Colonic mucosa (tissue), 4 donors: ENCODE measurements around the gene ICE2. TPM values are rescaled to one million over a fixed set of nuclear protein-coding genes. Genes with fewer than 3 reads are reported as not detected.
A peak's percentile ranks its signal among the peaks of the same experiment; 100 is the strongest.

Experiments
- DNase-seq: peaks from one replicate; pipeline ENCODE4 v3.0.0-alpha.2; 2020
- H3K27ac ChIP-seq: fragments of 200-600 bp; one replicate; pipeline ENCODE4 v1.8.0; 2021
- H3K27me3 ChIP-seq: fragments of 200-600 bp; one replicate; pipeline ENCODE4 v1.8.0; 2021
- H3K36me3 ChIP-seq: fragments of 200-600 bp; one replicate; pipeline ENCODE4 v1.8.0; 2021
- H3K4me1 ChIP-seq: fragments of 200-600 bp; one replicate; pipeline ENCODE4 v1.8.0; 2021; ENCODE audit warnings: mild to moderate bottlenecking
- H3K4me3 ChIP-seq: fragments of 200-600 bp; one replicate; pipeline ENCODE4 v1.8.0; 2021
- H3K9ac ChIP-seq, 2 donors: one replicate each; pipeline ENCODE4 v1.7.0; 2013; ENCODE audit warnings: control low read depth in 2 of 2, low read depth in 2 of 2, low read length in 2 of 2
- H3K9me3 ChIP-seq: fragments of 200-600 bp; one replicate; pipeline ENCODE4 v1.8.0; 2021
- CTCF ChIP-seq: fragments of 200-600 bp; IDR thresholded peaks from one replicate; pipeline ENCODE4 v1.8.0; 2022; ENCODE audit warnings: antibody characterized with exemption, mild to moderate bottlenecking
- intact Hi-C: fragments of 100-400 bp; cut with DNase I; formaldehyde crosslinking; loops from one replicate; pipeline ENCODE4 v1.14.1; 2022
- total RNA-seq, 2 donors: library from RNA; stranded (reverse); fragmentation: NEBNext Ultra II Directional in 1 of 2; extraction: Animal tissue kit (Norgen Biotek cat#: 25700) in 1 of 2; gene quantifications; one replicate each; pipeline ENCODE4 v1.2.1, GENCODE V29; 2021
- donor health status: healthy.
- donor health status: DM: no; HTN: no; CAD: no.
- donor health status: DM: no; HTN: no; CAD: no.

ICE2 gene
- total RNA-seq: 10 to 100 TPM; 37.3 to 37.7 TPM

DNA sequence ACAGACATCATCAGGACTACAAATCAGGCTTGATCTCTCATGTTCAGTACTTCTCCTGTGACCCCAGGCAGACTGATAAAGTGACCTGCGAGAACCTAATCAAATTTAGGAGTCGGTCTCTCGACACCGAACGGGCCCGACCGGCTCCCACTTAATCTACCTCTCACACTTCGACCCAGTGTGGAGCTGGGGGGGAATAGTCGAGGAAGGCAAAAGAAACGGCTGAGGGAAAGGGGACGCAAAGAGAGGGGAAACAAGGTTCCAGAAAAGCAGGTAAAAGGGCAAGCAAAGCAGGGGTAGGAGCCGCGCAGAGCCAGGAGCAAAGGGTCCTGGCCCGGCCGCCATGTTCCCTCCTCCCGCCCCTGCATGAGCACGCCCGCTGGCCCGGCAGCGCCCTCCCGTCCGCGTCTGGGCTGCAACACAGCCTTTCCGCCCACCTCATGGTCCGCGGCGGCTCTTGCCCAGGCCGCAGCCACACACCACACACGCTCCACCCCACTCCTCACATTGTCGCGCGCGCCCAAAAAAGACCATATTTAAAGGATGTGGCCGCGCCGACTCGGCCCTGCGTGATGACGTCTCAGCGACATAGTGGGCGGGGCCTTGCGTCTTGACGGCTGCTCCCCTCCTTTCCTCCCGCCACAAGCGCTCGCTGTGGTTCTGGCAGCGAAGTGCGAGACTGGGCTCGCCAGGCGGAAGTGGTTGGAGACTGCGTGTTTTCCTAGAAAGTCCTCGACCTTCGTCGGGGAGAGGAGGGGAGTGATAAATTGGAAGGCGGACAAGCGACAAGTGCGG is at the start of gene ICE2:
ICE2 (minus strand) TSS at position 577 of the 795 bp plus-strand sequence. CDS start 1,165 bp downstream, outside the sequence.
- H3K9me3 ChIP-seq: no peaks in the 10 kb centered on the region
- H3K27me3 ChIP-seq: no peaks in the 10 kb centered on the region

GRCh38 chr15:60528530-60528929 is 49.6 kb upstream of the ICE2 start:
- no peak for TF ChIP-seq CTCF
- intact Hi-C loops: loop anchor here (10.0 kb wide), 1 partner anchor 204 kb away; no protein-coding TSS in a partner anchor
- no peaks in the 10 kb centered on the region for H3K27me3 ChIP-seq
- no peaks in the 10 kb centered on the region for H3K4me1 ChIP-seq
- no peaks in the 10 kb centered on the region for H3K36me3 ChIP-seq
- H3K9ac ChIP-seq: no peak overlapping the region
- no peak overlapping the region for H3K4me3 ChIP-seq
- DNase-seq: no peak
- H3K27ac ChIP-seq: no peak overlapping the region
- no peaks in the 10 kb centered on the region for H3K9me3 ChIP-seq

More for the DNA sequence above, at the start of gene ICE2:
- peak within 1 kb of the TSS; percentile 94 for H3K27ac ChIP-seq
- H3K9ac ChIP-seq: peak within 1 kb of the TSS; percentile 96 to 99
- intact Hi-C loops: no loop called here
- DNase-seq: peak; percentile 98
- no peaks in the 10 kb centered on the region for H3K4me1 ChIP-seq
- no peak for TF ChIP-seq CTCF
- no peaks in the 10 kb centered on the region for H3K36me3 ChIP-seq
- peak within 1 kb of the TSS; percentile 71 for H3K4me3 ChIP-seq

DNA sequence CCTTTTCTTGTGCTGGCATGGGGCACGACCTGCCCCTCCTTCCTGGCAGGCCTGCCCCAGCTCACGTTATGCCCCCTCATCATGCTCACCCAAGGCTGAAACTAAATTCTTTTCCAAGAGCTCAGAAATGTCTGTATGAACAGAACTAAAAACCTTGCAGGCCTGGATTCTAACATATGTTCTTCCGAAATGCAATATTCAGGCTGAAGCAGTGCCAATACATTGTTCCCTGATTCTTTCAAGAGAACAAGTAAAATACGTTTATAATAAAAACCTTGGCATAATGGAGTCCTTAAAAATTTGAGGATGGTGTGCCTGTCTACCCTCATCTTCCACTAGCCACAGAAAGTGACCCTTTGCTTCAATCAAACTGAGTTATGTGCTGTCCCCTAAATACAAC is 48.5 kb upstream of the ICE2 start:
- H3K27ac ChIP-seq: no peak overlapping the region
- no peaks in the 10 kb centered on the region for H3K36me3 ChIP-seq
- intact Hi-C loops: loop anchor here (10.0 kb wide), 1 partner anchor 203 kb away; no protein-coding TSS in a partner anchor
- no peaks in the 10 kb centered on the region for H3K4me1 ChIP-seq
- TF ChIP-seq CTCF: no peak
- no peak overlapping the region for H3K4me3 ChIP-seq
- H3K27me3 ChIP-seq: no peaks in the 10 kb centered on the region
- DNase-seq: no peak
- H3K9ac ChIP-seq: no peak overlapping the region
- no peaks in the 10 kb centered on the region for H3K9me3 ChIP-seq

DNA sequence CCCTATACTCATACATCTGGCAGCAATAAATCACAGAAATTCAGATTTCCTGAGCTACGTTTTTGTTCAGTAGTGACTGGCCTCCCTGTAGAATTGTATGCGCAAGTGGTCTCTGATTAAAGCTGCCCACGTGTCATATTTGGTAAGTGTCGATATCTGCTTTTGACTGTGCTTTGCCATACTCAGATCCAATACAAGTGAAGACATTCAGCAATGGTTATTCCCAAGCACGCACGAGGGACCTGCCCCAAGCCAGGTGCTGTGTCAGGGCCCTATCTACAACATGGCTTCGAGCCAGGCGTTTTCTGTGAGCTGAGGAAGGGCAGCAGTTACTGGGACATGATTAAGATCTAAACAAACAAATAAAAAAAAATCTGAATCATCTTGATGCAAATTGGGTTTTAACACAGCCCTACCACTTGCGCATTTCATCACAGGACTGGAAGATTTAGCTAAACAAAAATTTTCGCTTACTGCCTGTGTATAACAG is 47.2 kb upstream of the ICE2 start:
- H3K9me3 ChIP-seq: no peaks in the 10 kb centered on the region
- TF ChIP-seq CTCF: no peak
- DNase-seq: no peak
- H3K4me1 ChIP-seq: no peaks in the 10 kb centered on the region
- H3K9ac ChIP-seq: no peak overlapping the region
- no peaks in the 10 kb centered on the region for H3K36me3 ChIP-seq
- H3K27ac ChIP-seq: no peak overlapping the region
- H3K27me3 ChIP-seq: no peaks in the 10 kb centered on the region
- H3K4me3 ChIP-seq: no peak overlapping the region
- intact Hi-C loops: loop anchor here (10.0 kb wide), 1 partner anchor 201 kb away; no protein-coding TSS in a partner anchor

DNA sequence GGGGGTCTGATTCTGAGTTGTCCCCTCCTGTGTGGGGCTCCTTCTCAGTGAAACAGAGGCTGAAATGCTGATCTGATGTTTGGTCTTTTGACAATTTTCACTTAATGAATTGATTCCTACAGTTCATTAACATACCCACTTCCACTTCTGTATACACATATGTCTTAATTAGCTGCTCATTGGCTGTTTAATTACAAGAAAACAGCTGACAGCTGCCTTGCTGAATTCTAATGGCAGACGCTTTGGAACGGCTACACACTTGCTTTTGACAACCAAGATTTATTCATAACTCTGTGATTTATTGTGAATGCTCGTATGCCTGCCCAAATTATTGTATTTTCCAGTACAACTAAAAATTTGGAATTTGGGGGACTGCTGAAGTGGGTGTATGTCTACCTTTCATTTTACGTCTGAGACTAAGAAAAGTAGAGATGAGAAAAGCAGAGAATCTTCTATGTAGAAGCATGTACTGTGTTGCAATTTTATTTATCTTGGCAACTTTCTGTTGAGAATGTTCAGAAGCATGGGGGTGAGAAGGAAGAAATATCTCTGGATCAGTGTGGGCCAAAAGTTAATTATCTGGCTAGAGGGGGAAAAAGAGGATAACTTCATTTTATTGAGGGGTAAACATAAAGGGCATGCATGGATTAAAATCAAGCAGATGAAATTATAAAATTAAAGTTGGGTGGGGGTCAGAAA is 46.5 kb upstream of the ICE2 start:
- H3K9ac ChIP-seq: no peak overlapping the region
- H3K27ac ChIP-seq: no peak overlapping the region
- no peak for DNase-seq
- H3K4me3 ChIP-seq: no peak overlapping the region
- H3K4me1 ChIP-seq: no peaks in the 10 kb centered on the region
- H3K36me3 ChIP-seq: no peaks in the 10 kb centered on the region
- intact Hi-C loops: loop anchor here (10.0 kb wide), 1 partner anchor 201 kb away; no protein-coding TSS in a partner anchor
- no peaks in the 10 kb centered on the region for H3K27me3 ChIP-seq
- no peaks in the 10 kb centered on the region for H3K9me3 ChIP-seq
- no peak for TF ChIP-seq CTCF
